GM19452 (cell line): ENCODE data around the gene CRLF2.
"Not testable (repeated sequence)": the region's sequence is repeated elsewhere in the genome, so short reads cannot be mapped to it uniquely, and the experiment has no call there.

Experiments used
- ATAC-seq: cut with Tn5 transposase; IDR thresholded peaks from one replicate; pipeline ENCODE4 v1.9.1; 2021; ENCODE audit not compliant: unreplicated experiment

The CRLF2 gene

GRCh38 chrX:1215123-1215823 is 2.8 kb upstream of the CRLF2 start:
- ATAC-seq, result no peak

DNA sequence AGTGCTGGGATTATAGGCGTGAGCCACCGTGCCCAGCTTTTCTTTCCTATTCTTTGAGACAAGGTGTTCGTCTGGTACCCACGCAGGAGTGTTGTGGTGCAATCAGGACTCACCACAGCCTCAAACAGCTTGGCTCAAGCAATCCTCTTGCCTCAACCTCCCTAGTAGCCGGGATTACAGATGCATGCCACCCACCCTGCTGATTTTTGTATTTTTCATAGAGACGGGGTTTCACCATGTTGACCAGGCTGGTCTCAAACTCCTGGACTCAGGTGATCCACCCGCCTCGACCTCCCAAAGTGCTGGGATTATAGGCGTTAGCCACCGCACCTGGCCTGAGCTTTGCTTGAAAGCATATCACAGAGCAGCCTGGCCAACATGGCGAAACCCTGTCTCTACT is 1.5 kb upstream of the CRLF2 start:
- no peak for ATAC-seq

GRCh38 chrX:1210844-1211243 is 1.6 kb downstream of the CRLF2 start:
- no peak for ATAC-seq

DNA sequence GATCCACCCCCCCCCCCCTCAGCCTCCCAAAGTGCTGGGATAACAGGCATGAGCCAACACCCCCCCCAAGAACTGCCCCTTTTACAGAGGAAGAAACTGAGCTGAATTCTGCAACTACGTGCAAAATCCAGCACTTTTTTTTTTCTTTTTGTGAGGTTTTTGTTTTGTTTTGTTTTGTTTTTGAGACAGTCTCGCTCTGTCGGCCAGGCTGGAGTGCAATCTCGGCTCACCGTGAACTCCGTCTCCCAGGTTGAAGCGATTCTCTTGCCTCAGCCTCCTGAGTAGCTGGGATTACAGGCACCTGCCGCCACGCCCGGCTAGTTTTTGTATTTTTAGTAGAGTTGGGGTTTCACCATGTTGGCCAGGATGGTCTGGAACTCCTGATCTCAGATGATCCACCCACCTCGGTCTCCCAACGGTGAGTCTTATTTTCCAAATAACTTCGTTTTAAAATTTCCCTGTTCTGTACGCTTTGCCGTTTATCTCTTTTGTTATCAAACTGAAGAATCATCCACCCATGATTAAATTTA is 4.9 kb downstream of the CRLF2 start:
- no peak for ATAC-seq

GRCh38 chrX:1205681-1206611 is 6.5 kb downstream of the CRLF2 start:
- ATAC-seq, result no peak

DNA sequence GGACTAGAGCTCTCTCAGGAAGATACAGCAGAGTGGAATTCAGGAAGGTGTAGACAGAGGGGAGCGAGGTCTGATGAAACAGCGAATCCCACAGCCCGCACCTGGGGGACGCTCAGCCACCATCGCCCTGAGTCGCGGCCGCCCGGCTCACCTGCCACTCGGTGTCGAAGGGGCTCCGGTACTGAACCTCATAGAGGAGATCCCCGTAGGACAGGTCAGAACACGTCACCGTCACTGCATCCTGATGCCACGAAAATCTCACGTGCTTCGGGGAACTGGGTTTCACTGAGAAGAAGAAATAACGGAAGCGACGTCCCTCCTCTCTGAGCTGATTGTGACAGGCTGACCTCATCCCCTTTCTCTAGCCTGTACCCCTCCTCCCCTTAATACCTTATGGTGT is 10.2 kb downstream of the CRLF2 start:
- no peak for ATAC-seq

- no peak for ATAC-seq
These were observed 16.0 kb downstream of the CRLF2 start for GRCh38 chrX:1196436-1196835.

- ATAC-seq, result not testable (repeated sequence)
These were observed 20.3 kb downstream of the CRLF2 start for GRCh38 chrX:1192196-1192595.

- ATAC-seq, result no peak
These were observed 21.8 kb downstream of the CRLF2 start for GRCh38 chrX:1190596-1191145.

- ATAC-seq, result no peak
These were observed 26.9 kb downstream of the CRLF2 start for GRCh38 chrX:1185561-1185960.

GRCh38 chrX:1182211-1182610 is 30.2 kb downstream of the CRLF2 start:
- no peak for ATAC-seq

DNA sequence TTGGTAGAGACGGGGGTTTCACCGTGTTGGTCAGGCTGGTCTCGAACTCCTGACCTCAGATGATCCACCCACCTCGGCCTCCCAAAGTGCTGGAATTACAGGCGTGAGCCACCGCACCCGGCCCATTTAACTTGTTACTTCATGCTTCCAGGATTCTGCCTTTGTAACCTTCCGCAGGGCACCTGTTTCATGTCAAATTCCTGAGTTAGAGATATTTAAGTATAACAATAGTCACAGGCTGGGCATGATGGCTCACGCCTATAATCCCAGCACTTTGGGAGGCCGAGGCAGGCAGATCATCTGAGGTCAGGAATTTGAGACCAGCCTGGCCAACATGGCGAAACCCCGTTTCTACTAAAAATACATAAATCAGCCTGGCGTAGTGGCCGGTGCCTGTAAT is 30.8 kb downstream of the CRLF2 start:
- ATAC-seq, result not testable (repeated sequence)

GRCh38 chrX:1181170-1181569 is 31.3 kb downstream of the CRLF2 start:
- ATAC-seq, result no peak

GRCh38 chrX:1178580-1179057 is 33.8 kb downstream of the CRLF2 start:
- no peak for ATAC-seq

DNA sequence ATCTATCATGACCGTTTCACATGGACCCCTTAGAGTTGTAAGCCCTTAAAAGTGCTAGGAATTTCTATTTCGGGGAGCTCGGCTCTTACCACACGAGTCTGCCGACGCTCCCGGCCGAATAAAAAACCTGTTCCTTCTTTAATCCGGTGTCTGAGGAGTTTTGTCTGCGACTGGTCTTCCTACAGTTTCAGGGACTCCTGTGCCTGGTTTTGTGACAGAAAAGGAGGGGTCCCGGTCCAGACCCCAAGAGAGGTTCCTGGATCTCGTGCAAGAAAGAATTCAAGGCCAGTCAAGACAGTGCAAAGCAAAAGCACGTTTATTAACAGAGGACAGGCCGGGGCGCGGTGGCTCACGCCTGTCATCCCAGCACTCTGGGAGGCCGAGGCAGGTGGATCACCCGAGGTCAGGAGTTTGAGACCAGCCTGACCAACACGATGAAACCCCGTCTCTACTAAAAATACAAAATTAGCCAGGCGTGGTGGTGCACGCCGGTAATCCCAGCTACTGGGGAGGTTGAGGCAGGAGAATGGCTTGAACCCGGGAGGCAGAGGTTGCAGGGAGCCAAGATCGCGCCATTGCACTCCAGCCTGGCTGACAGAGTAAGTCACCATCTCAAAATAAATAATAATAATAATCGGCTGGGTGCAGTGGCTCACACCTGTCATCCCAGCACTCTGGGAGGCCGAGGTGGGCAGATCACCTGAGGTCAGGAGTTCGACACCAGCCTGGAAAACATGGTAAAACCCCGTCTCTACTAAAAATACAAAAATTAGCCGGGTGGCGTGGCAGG is 35.7 kb downstream of the CRLF2 start:
- not testable (repeated sequence) for ATAC-seq

- not testable (repeated sequence) for ATAC-seq
These were observed 37.6 kb downstream of the CRLF2 start for GRCh38 chrX:1174609-1175545.

DNA sequence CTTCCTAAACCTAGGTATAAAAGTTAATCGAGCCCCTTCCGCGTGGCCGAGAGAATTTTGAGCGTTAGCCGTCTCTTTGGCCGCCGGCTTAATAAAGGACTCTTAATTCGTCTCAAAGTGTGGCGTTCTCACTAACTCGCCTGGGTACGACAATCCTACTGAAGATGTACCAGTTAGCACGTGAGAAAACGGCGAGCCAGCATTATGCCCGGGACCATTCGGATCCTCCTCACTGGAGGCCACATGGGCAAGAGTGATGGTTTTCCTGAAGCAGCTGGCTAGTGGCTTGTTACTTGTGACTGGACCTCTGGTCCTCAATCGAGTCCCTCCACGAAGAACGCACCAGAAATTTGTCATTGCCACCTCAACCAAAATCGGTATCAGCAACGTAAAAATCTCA is 39.0 kb downstream of the CRLF2 start:
- ATAC-seq, result not testable (repeated sequence)

DNA sequence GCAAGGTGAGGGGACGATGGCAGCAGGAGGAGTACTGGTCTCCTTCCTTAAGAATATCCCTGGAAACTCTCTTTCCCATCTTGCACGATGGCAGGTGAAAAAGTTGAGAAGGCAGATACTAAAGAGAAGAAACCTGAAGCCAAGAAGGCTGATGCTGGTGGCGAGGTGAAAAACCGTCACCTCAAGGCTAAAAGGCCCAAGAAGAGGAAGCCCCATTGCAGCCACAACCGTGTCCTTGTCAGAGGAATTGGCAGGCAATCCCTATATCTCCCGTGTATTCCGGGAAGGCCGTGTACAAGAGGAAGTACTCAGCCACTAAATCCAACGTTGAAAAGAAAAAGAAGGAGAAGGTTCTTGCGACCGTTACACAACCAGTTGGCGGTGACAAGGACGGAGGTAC is 40.0 kb downstream of the CRLF2 start:
- no peak for ATAC-seq

- ATAC-seq, result not testable (repeated sequence)
These were observed 40.5 kb downstream of the CRLF2 start for GRCh38 chrX:1171915-1172314.

- no peak for ATAC-seq
These were observed 42.2 kb downstream of the CRLF2 start for GRCh38 chrX:1170243-1170642.
